ENCODE measurements around the gene SLC39A9.

GRCh38 chr14:69485701-69486100 is 87.2 kb downstream of the SLC39A9 start:
- TF ChIP-seq CTCF (IDR thresholded peaks at IDR 0.05 in 8 of 11, conservative IDR thresholded peaks at IDR 0.05 in 3 of 11) (no peak), POLR2A (IDR thresholded peaks at IDR 0.05) (no peak), POLR2AphosphoS5 (IDR thresholded peaks at IDR 0.05) (no peak)
